Measurements from ENCODE around the gene IL1R1. TPM values are rescaled to one million over a fixed set of nuclear protein-coding genes. Genes with fewer than 3 reads are reported as not detected.
A peak's percentile ranks its signal among the peaks of the same experiment; 100 is the strongest.

Gene IL1R1
- total RNA-seq, 1 donor from 2014 or later: 1.7 TPM

- no peak for TF ChIP-seq EZH2phosphoT487 (IDR thresholded peaks at IDR 0.05)
- TF ChIP-seq EZH2 (IDR thresholded peaks at IDR 0.05): no peak
- no peak for TF ChIP-seq CTCF (IDR thresholded peaks at IDR 0.05)
- Mint-ChIP-seq H3K36me3 (no peaks in the 10 kb centered on the region), H3K4me3 (no peak overlapping the region), H3K27me3 (ENCODE audit: insufficient read depth, low read depth) (peaks cover 3% of the 10 kb centered on the region), H3K9me3 (peaks cover 7% of the 10 kb centered on the region), H3K27ac (peak overlapping the region; percentile 42), H3K4me1 (peaks cover 23% of the 10 kb centered on the region)
- DNase-seq (ENCODE audit: low spot score): no peak
- no peaks in the 10 kb centered on the region for H3K27me3 ChIP-seq
- no peak overlapping the region for H3K9ac ChIP-seq
- no peak overlapping the region for H3K4me2 ChIP-seq
- H4K20me1 ChIP-seq (ENCODE audit: low read depth): no peaks in the 10 kb centered on the region
- no peaks in the 10 kb centered on the region for H3F3A ChIP-seq (ENCODE audit: low read depth)
- no peaks in the 10 kb centered on the region for H3K9me3 ChIP-seq (ENCODE audit: low read depth)
- no peaks in the 10 kb centered on the region for H3K79me2 ChIP-seq (ENCODE audit: low read depth)
- H3K4me1 ChIP-seq: peaks cover 6% of the 10 kb centered on the region
- H3K4me3 ChIP-seq: no peak overlapping the region
- H2AFZ ChIP-seq (replicated peaks): peak overlapping the region; percentile 47
- H3K36me3 ChIP-seq: no peaks in the 10 kb centered on the region
- no peak overlapping the region for H3K27ac ChIP-seq
Observed at GRCh38 chr2:102110596-102111334, 31.8 kb upstream of the IL1R1 start.

- H3K36me3 ChIP-seq: no peaks in the 10 kb centered on the region
Observed at GRCh38 chr2:102111823-102112222, 30.7 kb upstream of the IL1R1 start.

GRCh38 chr2:102112271-102112670 lies 30.3 kb upstream of the IL1R1 start:
- no peak overlapping the region for H3K4me2 ChIP-seq
- H3K79me2 ChIP-seq (ENCODE audit: low read depth): no peaks in the 10 kb centered on the region
- no peaks in the 10 kb centered on the region for H3K9me3 ChIP-seq (ENCODE audit: low read depth)
- peaks cover 6% of the 10 kb centered on the region for H3K4me1 ChIP-seq
- no peak overlapping the region for H3K27ac ChIP-seq
- Mint-ChIP-seq H3K4me1 (peaks cover 23% of the 10 kb centered on the region), H3K9me3 (peaks cover 7% of the 10 kb centered on the region), H3K36me3 (no peaks in the 10 kb centered on the region), H3K27ac (peak overlapping the region; percentile 6), H3K4me3 (no peak overlapping the region), H3K27me3 (ENCODE audit: insufficient read depth, low read depth) (peaks cover 3% of the 10 kb centered on the region)
- no peak overlapping the region for H2AFZ ChIP-seq (replicated peaks)
- no peaks in the 10 kb centered on the region for H3F3A ChIP-seq (ENCODE audit: low read depth)
- no peak for DNase-seq (ENCODE audit: low spot score)
- H3K27me3 ChIP-seq: no peaks in the 10 kb centered on the region
- TF ChIP-seq EZH2phosphoT487 (IDR thresholded peaks at IDR 0.05): no peak
- TF ChIP-seq CTCF (IDR thresholded peaks at IDR 0.05): no peak
- no peak for TF ChIP-seq EZH2 (IDR thresholded peaks at IDR 0.05)
- no peak overlapping the region for H3K9ac ChIP-seq
- H4K20me1 ChIP-seq (ENCODE audit: low read depth): no peaks in the 10 kb centered on the region
- no peaks in the 10 kb centered on the region for H3K36me3 ChIP-seq
- H3K4me3 ChIP-seq: no peak overlapping the region

More at GRCh38 chr2:102111823-102112222, 30.7 kb upstream of the IL1R1 start:
- Mint-ChIP-seq H3K36me3 (no peaks in the 10 kb centered on the region), H3K4me3 (no peak overlapping the region), H3K9me3 (peaks cover 7% of the 10 kb centered on the region), H3K27ac (peak overlapping the region; percentile 6), H3K4me1 (peaks cover 23% of the 10 kb centered on the region), H3K27me3 (ENCODE audit: insufficient read depth, low read depth) (peaks cover 3% of the 10 kb centered on the region)
- H3F3A ChIP-seq (ENCODE audit: low read depth): no peaks in the 10 kb centered on the region
- peaks cover 6% of the 10 kb centered on the region for H3K4me1 ChIP-seq
- no peak overlapping the region for H3K4me3 ChIP-seq
- H3K4me2 ChIP-seq: no peak overlapping the region
- no peaks in the 10 kb centered on the region for H3K27me3 ChIP-seq
- H3K27ac ChIP-seq: peak overlapping the region; percentile 45
- TF ChIP-seq EZH2 (IDR thresholded peaks at IDR 0.05) (no peak), EZH2phosphoT487 (IDR thresholded peaks at IDR 0.05) (no peak), CTCF (IDR thresholded peaks at IDR 0.05) (no peak)
- H2AFZ ChIP-seq (replicated peaks): no peak overlapping the region
- no peak overlapping the region for H3K9ac ChIP-seq
- peak; percentile 49 for DNase-seq (ENCODE audit: low spot score)
- H3K9me3 ChIP-seq (ENCODE audit: low read depth): no peaks in the 10 kb centered on the region
- H3K79me2 ChIP-seq (ENCODE audit: low read depth): no peaks in the 10 kb centered on the region
- H4K20me1 ChIP-seq (ENCODE audit: low read depth): no peaks in the 10 kb centered on the region
